Measurements from ENCODE around the gene ATP2C2.

The ATP2C2 gene

GRCh38 chr16:84379709-84380362 is 11.5 kb downstream of the ATP2C2 start:
- no peak for TF ChIP-seq CTCF (IDR thresholded peaks at IDR 0.05)

- no peak for TF ChIP-seq CTCF (IDR thresholded peaks at IDR 0.05)
These were observed 12.1 kb downstream of the ATP2C2 start for GRCh38 chr16:84380405-84380804.

DNA sequence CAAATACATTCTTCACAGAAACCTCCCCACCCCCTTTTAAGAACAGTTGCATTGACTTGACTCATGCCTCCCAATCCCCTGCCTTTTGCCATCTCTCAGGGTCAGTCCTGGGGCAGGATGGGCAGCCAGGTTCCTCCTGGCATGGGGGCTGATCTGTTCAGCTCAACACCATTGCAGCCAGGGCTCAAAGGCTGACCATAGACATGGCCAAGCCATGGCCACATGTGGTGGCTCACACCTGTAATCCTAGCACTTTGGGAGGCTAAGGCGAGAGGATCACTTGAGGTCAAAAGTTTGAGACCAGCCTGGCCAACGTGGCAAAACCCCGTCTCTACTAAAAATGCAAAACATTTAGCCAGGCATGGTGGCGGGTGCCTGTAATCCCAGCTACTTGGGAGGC is 14.1 kb downstream of the ATP2C2 start:
- TF ChIP-seq CTCF (IDR thresholded peaks at IDR 0.05), result no peak

- no peak for TF ChIP-seq CTCF (IDR thresholded peaks at IDR 0.05)
These were observed 14.8 kb downstream of the ATP2C2 start for GRCh38 chr16:84383106-84383505.

- TF ChIP-seq CTCF (IDR thresholded peaks at IDR 0.05), result no peak
These were observed 17.7 kb downstream of the ATP2C2 start for GRCh38 chr16:84386047-84386446.

- TF ChIP-seq CTCF (IDR thresholded peaks at IDR 0.05), result no peak
These were observed 18.7 kb downstream of the ATP2C2 start for GRCh38 chr16:84387021-84387420.

- no peak for TF ChIP-seq CTCF (IDR thresholded peaks at IDR 0.05)
These were observed 21.9 kb downstream of the ATP2C2 start for GRCh38 chr16:84390131-84390785.
